Transverse colon (tissue), 4 donors: ENCODE data around the gene NFIC.

Experiments used
- CTCF ChIP-seq, 5 experiments: fragments of 200-600 bp in 3 of 5; fragments of 450-650 bp in 2 of 5; sonication (generic) in 3 of 5; IDR thresholded peaks; 1 replicate in 2 of 5; 2 replicates in 3 of 5; pipeline ENCODE4 v1.5.1; 2016 to 2017; ENCODE audit warnings: antibody characterized with exemption in 5 of 5, inconsistent platforms in 3 of 5, mild to moderate bottlenecking in 2 of 5, moderate library complexity in 1 of 5
- EP300 ChIP-seq: sonication (generic); formaldehyde crosslinking; IDR thresholded peaks from one replicate; pipeline ENCODE4 v1.6.1; 2017; ENCODE audit warnings: antibody characterized with exemption, low read depth
- POLR2A ChIP-seq: fragments of 450-650 bp; IDR thresholded peaks from one replicate; pipeline ENCODE4 v1.6.1; 2016; ENCODE audit warnings: antibody characterized with exemption, mild to moderate bottlenecking, moderate library complexity
- POLR2AphosphoS5 ChIP-seq, 3 donors: sonication (generic); formaldehyde crosslinking; IDR thresholded peaks; one replicate each; pipeline ENCODE4 v1.6.1; 2016; ENCODE audit warnings: antibody characterized with exemption in 3 of 3

- no peak for TF ChIP-seq POLR2A
- TF ChIP-seq CTCF (IDR thresholded peaks at IDR 0.05): no peak
- TF ChIP-seq POLR2AphosphoS5 (IDR thresholded peaks at IDR 0.05): no peak
- no peak for TF ChIP-seq EP300
These were observed 126.5 kb downstream of the NFIC start for GRCh38 chr19:3492919-3493318.
